Fibroblast of villous mesenchyme (primary cell): ENCODE measurements around the gene KCNJ5. TPM values are rescaled to one million over a fixed set of nuclear protein-coding genes. Genes with fewer than 3 reads are reported as not detected.

Experiments
- DNase-seq: peaks from one replicate; pipeline ENCODE4 v3.0.0-alpha.2; 2010; ENCODE audit warnings: low read depth
- H3K4me3 ChIP-seq: 2 replicates; pipeline ENCODE4 v1.5.1; 2011; ENCODE audit warnings: low read depth, mild to moderate bottlenecking, low read length
- CTCF ChIP-seq: IDR thresholded peaks from 2 replicates; pipeline ENCODE4 v1.5.1; 2012; ENCODE audit warnings: low read depth, mild to moderate bottlenecking, low read length; ENCODE audit not compliant: insufficient read depth
- total RNA-seq: library from RNA; depleted of rRNA; stranded (reverse); fragments of >200 nt; gene quantifications from 2 replicates; pipeline ENCODE4 v1.2.3, GENCODE V29; 2012

The KCNJ5 gene
- total RNA-seq, result under 0.01 TPM in 1 of 2 replicates, not detected in the other

- TF ChIP-seq CTCF, result no peak
- DNase-seq, result peak; percentile 17
These were observed at the start of gene KCNJ5 for GRCh38 chr11:128890543-128891368. TSS of gene KCNJ5 (plus strand) at chr11:128891356. CDS start at chr11:128911274, 19,918 bp downstream.

GRCh38 chr11:128841461-128842072 lies 49.6 kb upstream of the KCNJ5 start:
- DNase-seq, result no peak

More at GRCh38 chr11:128890543-128891368, at the start of gene KCNJ5:
- peak within 1 kb of the TSS; percentile 62 for H3K4me3 ChIP-seq

GRCh38 chr11:128843198-128843785 lies 47.9 kb upstream of the KCNJ5 start:
- TF ChIP-seq CTCF, result no peak
- H3K4me3 ChIP-seq, result no peak overlapping the region

More at GRCh38 chr11:128841461-128842072, 49.6 kb upstream of the KCNJ5 start:
- no peak for TF ChIP-seq CTCF
- no peak overlapping the region for H3K4me3 ChIP-seq

GRCh38 chr11:128845334-128845780 lies 45.8 kb upstream of the KCNJ5 start:
- no peak overlapping the region for H3K4me3 ChIP-seq
- TF ChIP-seq CTCF, result no peak
- no peak for DNase-seq

More at GRCh38 chr11:128843198-128843785, 47.9 kb upstream of the KCNJ5 start:
- no peak for DNase-seq

- no peak for TF ChIP-seq CTCF
These were observed 44.2 kb upstream of the KCNJ5 start for GRCh38 chr11:128846985-128847384.

GRCh38 chr11:128848815-128849455 lies 42.2 kb upstream of the KCNJ5 start:
- DNase-seq, result peak; percentile 42
- peak; percentile 89 for TF ChIP-seq CTCF
- H3K4me3 ChIP-seq, result no peak overlapping the region

More at GRCh38 chr11:128846985-128847384, 44.2 kb upstream of the KCNJ5 start:
- no peak overlapping the region for H3K4me3 ChIP-seq
- no peak for DNase-seq
